Measurements from ENCODE around the gene AKR1B1. TPM values are rescaled to one million over a fixed set of nuclear protein-coding genes. Genes with fewer than 3 reads are reported as not detected.

Gene AKR1B1
- total RNA-seq, 1 donor from 2014 or later, result 99.7 TPM

- intact Hi-C loops (cut with micrococcal nuclease), result no loop called here
- no peak overlapping the region for H3K4me3 Mint-ChIP-seq
- no peak overlapping the region for H3K27ac Mint-ChIP-seq
- no peak for DNase-seq (ENCODE audit: low spot score)
- H3K9me3 Mint-ChIP-seq, result no peaks in the 10 kb centered on the region
- no peaks in the 10 kb centered on the region for H3K27me3 Mint-ChIP-seq (ENCODE audit: insufficient read depth)
- peaks cover 8% of the 10 kb centered on the region for H3K4me1 Mint-ChIP-seq (ENCODE audit: low read depth)
- no peaks in the 10 kb centered on the region for H3K36me3 Mint-ChIP-seq (ENCODE audit: low read depth)
Measured at GRCh38 chr7:134420424-134421125, 38.3 kb downstream of the AKR1B1 start.

- H3K36me3 Mint-ChIP-seq (ENCODE audit: low read depth), result no peaks in the 10 kb centered on the region
- intact Hi-C loops (cut with micrococcal nuclease), result no loop called here
- no peaks in the 10 kb centered on the region for H3K9me3 Mint-ChIP-seq
- H3K27me3 Mint-ChIP-seq (ENCODE audit: insufficient read depth), result no peaks in the 10 kb centered on the region
- H3K27ac Mint-ChIP-seq, result no peak overlapping the region
- peaks cover 8% of the 10 kb centered on the region for H3K4me1 Mint-ChIP-seq (ENCODE audit: low read depth)
- H3K4me3 Mint-ChIP-seq, result no peak overlapping the region
- DNase-seq (ENCODE audit: low spot score), result no peak
Measured at GRCh38 chr7:134419875-134420274, 39.0 kb downstream of the AKR1B1 start.

GRCh38 chr7:134419085-134419484 lies 39.8 kb downstream of the AKR1B1 start:
- Mint-ChIP-seq H3K4me1 (ENCODE audit: low read depth) (peaks cover 8% of the 10 kb centered on the region), H3K4me3 (no peak overlapping the region), H3K27ac (no peak overlapping the region), H3K9me3 (no peaks in the 10 kb centered on the region), H3K36me3 (ENCODE audit: low read depth) (no peaks in the 10 kb centered on the region), H3K27me3 (ENCODE audit: insufficient read depth) (no peaks in the 10 kb centered on the region)
- intact Hi-C loops (cut with micrococcal nuclease), result no loop called here
- DNase-seq (ENCODE audit: low spot score), result no peak

GRCh38 chr7:134415700-134416099 lies 43.2 kb downstream of the AKR1B1 start:
- no peaks in the 10 kb centered on the region for H3K9me3 Mint-ChIP-seq
- no peak for DNase-seq (ENCODE audit: low spot score)
- intact Hi-C loops (cut with micrococcal nuclease), result no loop called here
- no peaks in the 10 kb centered on the region for H3K27me3 Mint-ChIP-seq (ENCODE audit: insufficient read depth)
- no peak overlapping the region for H3K27ac Mint-ChIP-seq
- H3K4me1 Mint-ChIP-seq (ENCODE audit: low read depth), result peaks cover 8% of the 10 kb centered on the region
- H3K4me3 Mint-ChIP-seq, result no peak overlapping the region
- no peaks in the 10 kb centered on the region for H3K36me3 Mint-ChIP-seq (ENCODE audit: low read depth)

- DNase-seq (ENCODE audit: low spot score), result no peak
- H3K4me3 Mint-ChIP-seq, result no peak overlapping the region
- no peaks in the 10 kb centered on the region for H3K27me3 Mint-ChIP-seq (ENCODE audit: insufficient read depth)
- no peaks in the 10 kb centered on the region for H3K36me3 Mint-ChIP-seq (ENCODE audit: low read depth)
- intact Hi-C loops (cut with micrococcal nuclease), result no loop called here
- H3K27ac Mint-ChIP-seq, result no peak overlapping the region
- H3K4me1 Mint-ChIP-seq (ENCODE audit: low read depth), result no peaks in the 10 kb centered on the region
- no peaks in the 10 kb centered on the region for H3K9me3 Mint-ChIP-seq
Measured at GRCh38 chr7:134414109-134414508, 44.8 kb downstream of the AKR1B1 start.

- intact Hi-C loops (cut with micrococcal nuclease), result no loop called here
- no peaks in the 10 kb centered on the region for H3K36me3 Mint-ChIP-seq (ENCODE audit: low read depth)
- H3K9me3 Mint-ChIP-seq, result no peaks in the 10 kb centered on the region
- no peak overlapping the region for H3K27ac Mint-ChIP-seq
- no peak for DNase-seq (ENCODE audit: low spot score)
- peaks cover 2% of the 10 kb centered on the region for H3K27me3 Mint-ChIP-seq (ENCODE audit: insufficient read depth)
- no peak overlapping the region for H3K4me3 Mint-ChIP-seq
- H3K4me1 Mint-ChIP-seq (ENCODE audit: low read depth), result no peaks in the 10 kb centered on the region
Measured at GRCh38 chr7:134407311-134407710, 51.6 kb downstream of the AKR1B1 start.

GRCh38 chr7:134406431-134406830 lies 52.5 kb downstream of the AKR1B1 start:
- Mint-ChIP-seq H3K27me3 (ENCODE audit: insufficient read depth) (peaks cover 2% of the 10 kb centered on the region), H3K36me3 (ENCODE audit: low read depth) (no peaks in the 10 kb centered on the region), H3K27ac (no peak overlapping the region), H3K9me3 (no peaks in the 10 kb centered on the region), H3K4me3 (no peak overlapping the region), H3K4me1 (ENCODE audit: low read depth) (no peaks in the 10 kb centered on the region)
- no peak for DNase-seq (ENCODE audit: low spot score)
- intact Hi-C loops (cut with micrococcal nuclease), result no loop called here

GRCh38 chr7:134405299-134405698 lies 53.6 kb downstream of the AKR1B1 start:
- Mint-ChIP-seq H3K36me3 (ENCODE audit: low read depth) (no peaks in the 10 kb centered on the region), H3K27me3 (ENCODE audit: insufficient read depth) (peaks cover 2% of the 10 kb centered on the region), H3K4me3 (no peak overlapping the region), H3K4me1 (ENCODE audit: low read depth) (no peaks in the 10 kb centered on the region), H3K9me3 (no peaks in the 10 kb centered on the region), H3K27ac (no peak overlapping the region)
- DNase-seq (ENCODE audit: low spot score), result no peak
- intact Hi-C loops (cut with micrococcal nuclease), result no loop called here

GRCh38 chr7:134403062-134403461 lies 55.8 kb downstream of the AKR1B1 start:
- Mint-ChIP-seq H3K27ac (no peak overlapping the region), H3K36me3 (ENCODE audit: low read depth) (no peaks in the 10 kb centered on the region), H3K9me3 (no peaks in the 10 kb centered on the region), H3K4me1 (ENCODE audit: low read depth) (no peaks in the 10 kb centered on the region), H3K4me3 (no peak overlapping the region), H3K27me3 (ENCODE audit: insufficient read depth) (peaks cover 5% of the 10 kb centered on the region)
- intact Hi-C loops (cut with micrococcal nuclease), result no loop called here
- no peak for DNase-seq (ENCODE audit: low spot score)

GRCh38 chr7:134400859-134401258 lies 58.0 kb downstream of the AKR1B1 start:
- DNase-seq (ENCODE audit: low spot score), result no peak
- Mint-ChIP-seq H3K4me1 (ENCODE audit: low read depth) (no peaks in the 10 kb centered on the region), H3K27me3 (ENCODE audit: insufficient read depth) (peaks cover 3% of the 10 kb centered on the region), H3K4me3 (no peak overlapping the region), H3K36me3 (ENCODE audit: low read depth) (no peaks in the 10 kb centered on the region), H3K9me3 (no peaks in the 10 kb centered on the region), H3K27ac (no peak overlapping the region)
- intact Hi-C loops (cut with micrococcal nuclease), result no loop called here

GRCh38 chr7:134396031-134396430 lies 62.9 kb downstream of the AKR1B1 start:
- H3K4me3 Mint-ChIP-seq, result no peak overlapping the region
- DNase-seq (ENCODE audit: low spot score), result no peak
- H3K9me3 Mint-ChIP-seq, result no peaks in the 10 kb centered on the region
- H3K4me1 Mint-ChIP-seq (ENCODE audit: low read depth), result no peaks in the 10 kb centered on the region
- no peak overlapping the region for H3K27ac Mint-ChIP-seq
- peaks cover 3% of the 10 kb centered on the region for H3K27me3 Mint-ChIP-seq (ENCODE audit: insufficient read depth)
- no peaks in the 10 kb centered on the region for H3K36me3 Mint-ChIP-seq (ENCODE audit: low read depth)
- intact Hi-C loops (cut with micrococcal nuclease), result no loop called here

GRCh38 chr7:134395604-134396003 lies 63.3 kb downstream of the AKR1B1 start:
- Mint-ChIP-seq H3K4me3 (no peak overlapping the region), H3K27ac (no peak overlapping the region), H3K36me3 (ENCODE audit: low read depth) (no peaks in the 10 kb centered on the region), H3K4me1 (ENCODE audit: low read depth) (no peaks in the 10 kb centered on the region), H3K27me3 (ENCODE audit: insufficient read depth) (peaks cover 3% of the 10 kb centered on the region), H3K9me3 (no peaks in the 10 kb centered on the region)
- intact Hi-C loops (cut with micrococcal nuclease), result no loop called here
- no peak for DNase-seq (ENCODE audit: low spot score)

GRCh38 chr7:134394056-134394455 lies 64.8 kb downstream of the AKR1B1 start:
- Mint-ChIP-seq H3K4me1 (ENCODE audit: low read depth) (no peaks in the 10 kb centered on the region), H3K9me3 (no peaks in the 10 kb centered on the region), H3K4me3 (no peak overlapping the region), H3K36me3 (ENCODE audit: low read depth) (no peaks in the 10 kb centered on the region), H3K27ac (no peak overlapping the region), H3K27me3 (ENCODE audit: insufficient read depth) (peaks cover under 1% of the 10 kb centered on the region)
- intact Hi-C loops (cut with micrococcal nuclease), result no loop called here
- DNase-seq (ENCODE audit: low spot score), result no peak

All from activated T-helper 1 cell treated with anti-CD3 and anti-CD28 coated beads, Interleukin-12 subunit alpha, Interleukin-12 subunit beta, Interleukin-2, Interleukin-4 antibody, amounts not matched to agents 30 ng/mL and 10 ng/mL and 1 ng/mL, durations not matched to agents 14 hours and 24 hours and 36 hours (primary cell).